Stimulated activated naive CD8-positive, alpha-beta T cell treated with anti-CD3 and anti-CD28 coated beads, Interleukin-15, amount 100 ng/mL, for 72 hours (primary cell): ENCODE data around the gene PHACTR1.

Experiments
- ATAC-seq: fragments of 150-1000 bp; cut with Tn5 transposase; 2 replicates; pipeline ENCODE4 v1.10.0; 2021; ENCODE audit warnings: mild to moderate bottlenecking, moderate library complexity
- DNase-seq, 2 donors: peaks; one replicate each; pipeline ENCODE4 v3.0.0; 2021 to 2022
- H3K27ac Mint-ChIP-seq, 2 donors: one replicate each; pipeline ENCODE4 v1.8.0; 2022; ENCODE audit warnings: mild to moderate bottlenecking in 2 of 2, mixed read lengths in 2 of 2, moderate library complexity in 2 of 2
- H3K27me3 Mint-ChIP-seq: one replicate; pipeline ENCODE4 v1.8.0; 2022; ENCODE audit warnings: mixed read lengths
- H3K4me1 Mint-ChIP-seq: one replicate; pipeline ENCODE4 v1.8.0; 2022; ENCODE audit warnings: mild to moderate bottlenecking, mixed read lengths
- H3K4me3 Mint-ChIP-seq, 2 donors: one replicate each; pipeline ENCODE4 v1.8.0; 2022; ENCODE audit warnings: mild to moderate bottlenecking in 2 of 2, mixed read lengths in 2 of 2, moderate library complexity in 1 of 2
- H3K9me3 Mint-ChIP-seq, 2 donors: one replicate each; pipeline ENCODE4 v1.8.0; 2022; ENCODE audit warnings: mixed read lengths in 2 of 2

PHACTR1 gene

DNA sequence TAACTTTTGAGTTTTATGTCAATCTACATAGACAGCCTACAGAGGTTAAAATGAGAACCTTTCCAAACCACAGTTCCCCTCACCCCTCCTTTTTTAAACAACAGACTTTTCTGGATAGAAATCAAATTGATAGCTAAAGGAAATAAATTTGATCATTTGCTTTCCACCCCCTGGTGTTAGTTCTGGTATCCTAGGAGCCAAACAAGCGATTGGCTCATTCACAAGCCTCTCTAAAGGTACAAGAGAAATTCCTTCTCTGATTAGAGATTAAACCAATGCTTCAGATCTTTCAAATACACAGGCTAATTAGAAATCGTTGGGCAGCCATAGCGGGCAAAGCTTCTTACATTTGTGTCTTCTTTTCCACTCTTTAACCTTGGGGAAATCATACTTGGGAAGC lies 379.5 kb downstream of the PHACTR1 start:
- H3K9me3 Mint-ChIP-seq: no peaks in the 10 kb centered on the region

DNA sequence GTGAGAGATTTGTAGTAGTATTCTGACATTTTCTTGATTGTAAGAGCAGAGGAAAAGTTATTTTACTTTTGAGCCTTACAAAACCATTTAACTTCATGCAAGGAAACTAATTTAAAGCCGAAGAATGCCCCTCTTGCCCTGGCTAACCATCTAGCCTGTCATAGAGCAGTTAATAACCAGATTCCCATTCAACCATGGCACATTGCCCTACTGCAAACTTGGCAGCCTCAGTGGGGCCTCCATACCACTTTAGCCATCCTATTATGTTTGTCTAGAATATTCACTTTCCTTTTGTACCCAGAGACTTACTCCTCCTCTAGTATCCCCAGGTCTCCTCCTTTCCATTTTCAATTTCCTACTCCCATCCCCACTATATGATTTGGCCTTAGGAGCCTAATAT lies 380.9 kb downstream of the PHACTR1 start:
- H3K4me3 Mint-ChIP-seq: no peak overlapping the region

More for the DNA sequence above, 379.5 kb downstream of the PHACTR1 start:
- DNase-seq (no peak), ATAC-seq (no peak)
- H3K4me3 Mint-ChIP-seq: no peak overlapping the region
- no peaks in the 10 kb centered on the region for H3K27me3 Mint-ChIP-seq
- no peak overlapping the region for H3K27ac Mint-ChIP-seq
- no peaks in the 10 kb centered on the region for H3K4me1 Mint-ChIP-seq

DNA sequence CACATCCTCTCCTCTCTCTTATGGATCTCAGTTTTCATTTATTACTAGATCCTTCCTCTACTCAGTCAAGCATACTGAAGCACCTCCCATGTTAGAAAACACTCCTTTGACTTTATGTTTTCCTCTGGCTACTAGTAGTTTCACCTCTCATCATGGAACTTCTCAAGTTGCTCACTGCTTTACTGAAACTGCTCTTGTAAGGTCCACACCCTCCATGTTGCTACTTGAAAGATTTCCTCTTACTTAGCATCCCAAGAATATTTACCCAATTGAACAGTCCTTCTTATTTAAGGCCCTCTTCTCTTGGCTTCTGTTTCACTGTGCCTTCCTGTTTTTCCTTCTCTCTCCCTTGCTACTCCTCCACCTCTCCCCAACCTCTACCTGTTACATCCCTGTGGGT lies 381.4 kb downstream of the PHACTR1 start:
- Mint-ChIP-seq H3K9me3 (no peaks in the 10 kb centered on the region), H3K27ac (no peak overlapping the region), H3K4me1 (no peaks in the 10 kb centered on the region), H3K4me3 (no peak overlapping the region), H3K27me3 (no peaks in the 10 kb centered on the region)
- ATAC-seq: no peak
- no peak for DNase-seq

More for the DNA sequence above, 380.9 kb downstream of the PHACTR1 start:
- Mint-ChIP-seq H3K4me1 (no peaks in the 10 kb centered on the region), H3K27ac (no peak overlapping the region), H3K27me3 (no peaks in the 10 kb centered on the region), H3K9me3 (no peaks in the 10 kb centered on the region)
- no peak for ATAC-seq
- DNase-seq: no peak

DNA sequence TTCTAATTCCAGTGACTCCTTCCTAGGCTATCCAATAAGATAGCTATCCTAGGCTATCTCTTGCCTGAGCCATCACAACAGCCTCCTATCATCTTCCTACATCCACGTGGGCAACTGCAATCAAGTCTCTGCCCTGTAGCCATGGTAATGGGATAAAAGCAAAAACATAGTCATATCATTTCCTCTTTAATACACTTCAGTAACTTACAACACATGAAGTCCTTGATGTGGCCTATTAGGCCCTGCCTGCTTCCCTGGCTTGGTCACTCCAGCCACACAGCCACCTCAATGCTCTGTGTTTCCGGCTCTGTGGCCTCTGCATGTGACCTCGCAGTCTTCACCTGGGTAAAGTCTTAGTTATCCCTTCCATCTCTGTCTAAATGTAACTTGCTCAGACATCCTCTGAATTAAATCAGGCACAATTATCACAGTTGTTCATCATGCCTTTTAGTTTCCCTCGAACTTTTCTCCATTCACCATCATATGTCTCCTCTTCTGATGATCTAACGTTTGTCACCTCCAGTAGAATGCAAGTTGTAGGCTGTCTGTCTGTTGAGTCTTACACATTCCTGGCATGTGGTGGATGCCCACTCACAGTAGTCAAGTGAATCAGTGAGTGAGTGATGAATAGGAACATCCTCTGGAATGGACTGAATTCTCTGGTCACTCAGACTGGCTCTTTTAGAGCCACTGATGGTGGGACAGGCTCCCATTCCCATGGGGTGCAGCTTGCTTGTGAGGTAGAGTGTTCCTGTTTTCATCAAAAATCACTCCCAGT lies 382.4 kb downstream of the PHACTR1 start:
- H3K4me3 Mint-ChIP-seq: no peak overlapping the region
- DNase-seq (no peak), ATAC-seq (no peak)
- no peaks in the 10 kb centered on the region for H3K27me3 Mint-ChIP-seq
- no peak overlapping the region for H3K27ac Mint-ChIP-seq
- no peaks in the 10 kb centered on the region for H3K4me1 Mint-ChIP-seq
- no peaks in the 10 kb centered on the region for H3K9me3 Mint-ChIP-seq

DNA sequence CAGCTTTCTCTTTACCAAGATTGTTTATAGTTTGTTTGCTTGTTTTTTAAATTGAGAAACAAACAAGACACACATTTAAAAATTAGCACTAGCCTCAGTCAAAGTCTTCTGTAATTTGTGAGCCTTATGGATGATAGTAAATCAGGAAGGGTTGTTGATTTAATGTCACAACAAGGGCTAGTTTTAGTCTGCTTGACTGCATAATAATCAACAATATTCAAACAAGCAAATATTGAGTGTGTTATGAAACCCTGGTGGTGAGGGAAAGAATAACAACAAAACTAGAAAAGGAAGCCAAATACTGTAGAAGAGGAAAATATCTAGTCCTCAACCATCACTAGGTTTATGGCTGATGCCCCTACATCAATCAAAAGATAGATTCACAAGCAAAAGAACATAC lies 383.2 kb downstream of the PHACTR1 start:
- H3K27ac Mint-ChIP-seq: no peak overlapping the region
- no peak overlapping the region for H3K4me3 Mint-ChIP-seq
- H3K4me1 Mint-ChIP-seq: no peaks in the 10 kb centered on the region
- H3K9me3 Mint-ChIP-seq: no peaks in the 10 kb centered on the region
- DNase-seq: no peak
- ATAC-seq: no peak
- H3K27me3 Mint-ChIP-seq: no peaks in the 10 kb centered on the region

DNA sequence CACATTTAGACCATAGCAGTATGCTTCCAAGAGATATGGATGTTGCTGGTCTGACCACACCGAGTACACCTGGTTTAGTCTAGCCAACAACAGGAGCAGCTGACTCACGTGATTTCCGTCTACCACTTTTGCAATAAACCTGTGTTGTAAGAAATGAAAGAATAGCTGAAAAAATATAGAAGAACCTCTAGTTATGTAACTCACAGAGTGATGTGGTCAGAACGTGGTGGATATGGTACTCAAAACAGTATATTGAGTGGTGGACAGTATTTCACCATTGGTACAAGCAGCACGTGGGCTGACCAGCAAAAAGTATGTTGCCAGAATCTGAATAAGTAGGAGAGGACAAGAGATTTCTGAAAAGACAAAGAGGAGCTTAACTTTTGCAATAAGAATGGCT lies 384.8 kb downstream of the PHACTR1 start:
- no peaks in the 10 kb centered on the region for H3K27me3 Mint-ChIP-seq
- no peak overlapping the region for H3K4me3 Mint-ChIP-seq
- ATAC-seq: no peak
- no peaks in the 10 kb centered on the region for H3K4me1 Mint-ChIP-seq
- H3K27ac Mint-ChIP-seq: no peak overlapping the region
- DNase-seq: no peak
- H3K9me3 Mint-ChIP-seq: no peaks in the 10 kb centered on the region

DNA sequence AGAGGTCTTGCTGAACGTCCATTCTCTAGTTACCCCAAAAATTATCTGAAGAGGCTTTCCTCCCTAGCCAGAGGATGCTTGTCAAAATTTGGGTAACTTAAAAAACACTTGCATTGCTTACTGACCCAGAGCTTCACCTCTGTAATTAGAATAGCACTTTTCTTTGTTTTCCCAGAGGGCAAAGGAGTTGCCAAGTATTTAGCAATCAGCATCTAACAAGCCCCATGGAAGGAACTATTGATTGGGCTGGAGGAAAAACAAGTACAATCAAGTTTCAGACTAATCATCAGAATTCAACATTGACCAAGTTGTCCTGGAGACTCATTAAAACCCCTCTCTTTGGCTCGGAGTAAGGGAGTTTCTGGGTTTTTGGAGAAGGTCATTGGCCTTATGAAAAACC lies 385.4 kb downstream of the PHACTR1 start:
- H3K9me3 Mint-ChIP-seq: no peaks in the 10 kb centered on the region
- no peak overlapping the region for H3K27ac Mint-ChIP-seq
- no peak overlapping the region for H3K4me3 Mint-ChIP-seq
- ATAC-seq (no peak), DNase-seq (no peak)
- H3K4me1 Mint-ChIP-seq: no peaks in the 10 kb centered on the region
- no peaks in the 10 kb centered on the region for H3K27me3 Mint-ChIP-seq

DNA sequence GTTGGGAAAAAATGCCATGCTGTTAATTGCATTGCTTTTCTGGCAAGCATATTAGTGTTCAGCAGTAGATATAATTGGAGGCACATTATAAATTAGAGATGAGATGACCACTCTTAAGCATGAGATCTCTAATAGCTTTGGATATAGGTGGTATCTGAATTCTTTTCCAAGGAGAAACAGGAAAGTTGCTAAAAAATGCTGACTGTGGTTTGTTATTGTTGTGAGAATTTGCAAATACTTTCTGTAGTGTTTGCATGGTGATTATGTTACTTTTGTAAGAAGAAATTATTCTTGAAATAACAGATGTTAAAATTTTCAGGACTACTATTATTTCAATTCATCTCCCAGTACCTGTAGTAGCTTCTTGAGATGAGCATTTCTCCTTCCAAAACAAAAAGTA lies 386.6 kb downstream of the PHACTR1 start:
- H3K27me3 Mint-ChIP-seq: no peaks in the 10 kb centered on the region
- H3K9me3 Mint-ChIP-seq: no peaks in the 10 kb centered on the region
- no peaks in the 10 kb centered on the region for H3K4me1 Mint-ChIP-seq
- H3K27ac Mint-ChIP-seq: no peak overlapping the region
- no peak overlapping the region for H3K4me3 Mint-ChIP-seq
- DNase-seq: no peak
- no peak for ATAC-seq

DNA sequence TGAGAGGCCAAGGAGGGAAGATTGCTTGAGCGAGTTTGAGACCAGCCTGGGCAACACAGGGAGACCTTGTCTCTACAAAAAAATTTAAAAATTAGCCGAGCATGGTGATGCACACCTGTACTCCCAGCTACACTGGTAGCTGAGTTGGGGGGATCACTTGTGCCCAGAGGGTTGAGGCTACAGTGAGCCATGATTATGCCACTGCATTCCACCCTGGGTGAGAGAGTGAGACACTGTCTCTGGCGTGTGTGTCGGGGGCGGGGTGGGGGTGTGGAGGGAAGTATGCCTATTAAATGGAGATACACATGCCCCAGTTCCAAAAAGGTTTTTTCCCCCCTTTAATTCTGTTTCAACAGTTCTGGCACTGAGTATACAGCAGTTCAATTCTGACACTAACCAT lies 388.6 kb downstream of the PHACTR1 start:
- H3K4me1 Mint-ChIP-seq: no peaks in the 10 kb centered on the region
- H3K9me3 Mint-ChIP-seq: peaks cover 0 to under 1% of the 10 kb centered on the region in 2 donors
- H3K4me3 Mint-ChIP-seq: no peak overlapping the region
- H3K27ac Mint-ChIP-seq: no peak overlapping the region
- no peak for ATAC-seq
- DNase-seq: no peak
- no peaks in the 10 kb centered on the region for H3K27me3 Mint-ChIP-seq

DNA sequence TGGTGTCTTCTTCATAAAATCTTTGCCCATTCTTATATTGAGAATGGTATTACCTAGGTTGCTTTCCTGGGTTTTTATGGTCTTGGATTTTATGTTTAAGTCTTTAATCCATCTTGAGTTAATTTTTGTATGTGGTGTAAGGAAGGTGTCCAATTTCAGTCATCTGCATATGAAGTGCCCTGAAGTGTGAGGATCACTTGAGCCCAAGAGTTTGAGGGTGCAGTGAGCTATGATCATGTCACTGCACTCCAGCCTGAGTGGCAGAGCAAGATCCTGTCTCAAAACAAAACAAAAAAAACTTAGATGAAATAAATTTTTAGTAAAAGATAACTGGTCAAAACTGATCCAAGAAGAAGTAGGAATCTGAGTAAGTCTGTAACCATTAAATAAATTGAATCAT lies 396.4 kb downstream of the PHACTR1 start:
- Mint-ChIP-seq H3K4me3 (no peak overlapping the region), H3K9me3 (peaks cover 14% of the 10 kb centered on the region in 2 donors), H3K27ac (no peak overlapping the region), H3K27me3 (peaks cover 16% of the 10 kb centered on the region), H3K4me1 (no peaks in the 10 kb centered on the region)
- DNase-seq (no peak), ATAC-seq (no peak)

DNA sequence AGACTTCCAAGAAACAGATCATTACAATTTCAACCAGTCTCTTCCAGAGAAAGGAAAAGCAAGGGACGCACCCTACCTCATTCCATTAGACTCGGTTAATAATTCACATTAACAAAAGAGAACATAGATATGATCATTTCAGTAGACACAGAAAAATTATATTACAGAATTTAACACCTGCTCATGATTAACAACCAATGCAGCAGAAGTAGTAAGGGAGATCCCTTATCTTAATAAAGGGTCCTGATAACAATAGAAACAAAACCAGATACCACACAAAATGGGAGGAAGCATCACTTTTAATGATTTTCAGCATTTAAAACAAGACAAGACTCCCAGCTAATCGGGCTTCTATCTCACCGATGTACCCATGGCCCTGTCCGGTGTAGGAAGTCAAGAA lies 396.8 kb downstream of the PHACTR1 start:
- peaks cover 18% of the 10 kb centered on the region for H3K27me3 Mint-ChIP-seq

DNA sequence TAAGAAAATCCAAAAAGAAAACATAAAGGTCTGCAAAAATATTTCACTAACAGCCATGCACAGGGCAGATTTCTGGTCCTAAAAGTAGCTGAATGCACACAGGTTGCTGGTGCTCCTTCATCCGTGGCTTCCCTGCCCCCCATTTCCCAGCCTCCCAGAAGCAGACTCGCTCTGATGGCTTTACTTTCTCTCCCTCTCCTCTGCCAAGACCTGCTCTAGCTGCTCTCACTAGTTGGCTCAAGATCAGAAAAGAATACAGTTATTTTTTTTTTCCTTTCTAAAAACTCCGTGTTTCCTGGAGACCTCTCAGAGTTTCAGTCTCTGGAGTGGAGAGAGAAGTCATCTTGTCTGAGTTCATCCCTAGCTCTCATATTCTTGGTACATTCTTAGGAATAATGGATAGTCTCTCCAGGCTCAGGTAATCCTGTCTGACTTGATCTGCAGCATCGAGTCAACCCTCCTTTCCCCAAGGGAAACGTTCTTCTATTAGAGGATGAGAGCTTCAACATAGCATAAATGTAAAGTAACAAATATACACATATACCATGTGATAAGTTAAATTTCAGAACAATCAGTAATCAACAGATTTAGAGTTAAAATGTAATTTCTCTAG lies 397.5 kb downstream of the PHACTR1 start:
- no peak overlapping the region for H3K27ac Mint-ChIP-seq
- DNase-seq (no peak), ATAC-seq (no peak)
- H3K9me3 Mint-ChIP-seq: peaks cover 14% of the 10 kb centered on the region in 2 donors
- H3K4me3 Mint-ChIP-seq: no peak overlapping the region
- H3K27me3 Mint-ChIP-seq: peaks cover 18% of the 10 kb centered on the region
- H3K4me1 Mint-ChIP-seq: no peaks in the 10 kb centered on the region

More for the DNA sequence above, 396.8 kb downstream of the PHACTR1 start:
- no peaks in the 10 kb centered on the region for H3K4me1 Mint-ChIP-seq
- no peak overlapping the region for H3K4me3 Mint-ChIP-seq
- no peak overlapping the region for H3K27ac Mint-ChIP-seq
- DNase-seq (no peak), ATAC-seq (no peak)
- H3K9me3 Mint-ChIP-seq: peaks cover 14% of the 10 kb centered on the region in 2 donors

DNA sequence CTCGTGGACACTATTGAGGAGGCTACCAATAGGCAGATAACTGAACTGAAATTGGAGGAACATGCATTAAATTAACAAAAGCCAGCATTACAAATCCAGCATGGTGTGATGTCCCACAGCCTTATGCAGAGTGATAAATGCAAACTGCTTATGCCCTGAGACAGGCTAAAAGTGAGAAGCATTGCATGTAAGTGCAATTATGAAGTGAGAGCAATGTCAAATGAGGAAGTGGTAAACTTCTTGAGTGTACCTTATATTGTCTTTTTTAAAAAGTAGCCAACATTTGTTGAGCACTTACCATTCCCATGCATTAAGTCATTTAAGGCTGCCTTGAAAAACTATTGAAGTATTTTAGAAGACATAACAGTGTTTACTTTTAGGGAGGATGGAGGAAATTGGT lies 399.6 kb downstream of the PHACTR1 start:
- peaks cover 27% of the 10 kb centered on the region for H3K27me3 Mint-ChIP-seq
- peaks cover 8% of the 10 kb centered on the region in 2 donors for H3K9me3 Mint-ChIP-seq
- no peaks in the 10 kb centered on the region for H3K4me1 Mint-ChIP-seq
- no peak overlapping the region for H3K4me3 Mint-ChIP-seq
- DNase-seq: no peak
- no peak overlapping the region for H3K27ac Mint-ChIP-seq
- ATAC-seq: no peak

DNA sequence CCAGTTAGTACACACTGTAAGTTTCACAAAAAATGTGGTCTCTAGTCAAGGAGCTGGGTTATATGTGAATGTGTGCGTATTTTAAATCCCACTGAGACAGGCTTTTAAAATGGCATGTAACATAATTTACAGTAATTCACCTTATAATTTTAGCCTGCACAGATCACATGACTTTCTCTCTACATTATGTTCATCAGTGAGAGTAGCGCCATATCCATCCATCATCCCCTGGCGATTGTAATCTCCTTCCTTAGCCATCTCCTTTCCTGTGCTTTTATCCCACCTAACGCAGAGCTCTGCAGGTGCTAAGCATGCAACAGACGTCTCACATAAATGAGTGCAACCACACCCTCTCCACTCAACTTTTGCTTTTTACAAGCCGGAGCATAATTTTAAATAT lies 401.0 kb downstream of the PHACTR1 start:
- no peaks in the 10 kb centered on the region for H3K9me3 Mint-ChIP-seq
- DNase-seq (no peak), ATAC-seq (no peak)
- H3K27me3 Mint-ChIP-seq: peaks cover 27% of the 10 kb centered on the region
- no peaks in the 10 kb centered on the region for H3K4me1 Mint-ChIP-seq
- no peak overlapping the region for H3K4me3 Mint-ChIP-seq
- H3K27ac Mint-ChIP-seq: no peak overlapping the region

DNA sequence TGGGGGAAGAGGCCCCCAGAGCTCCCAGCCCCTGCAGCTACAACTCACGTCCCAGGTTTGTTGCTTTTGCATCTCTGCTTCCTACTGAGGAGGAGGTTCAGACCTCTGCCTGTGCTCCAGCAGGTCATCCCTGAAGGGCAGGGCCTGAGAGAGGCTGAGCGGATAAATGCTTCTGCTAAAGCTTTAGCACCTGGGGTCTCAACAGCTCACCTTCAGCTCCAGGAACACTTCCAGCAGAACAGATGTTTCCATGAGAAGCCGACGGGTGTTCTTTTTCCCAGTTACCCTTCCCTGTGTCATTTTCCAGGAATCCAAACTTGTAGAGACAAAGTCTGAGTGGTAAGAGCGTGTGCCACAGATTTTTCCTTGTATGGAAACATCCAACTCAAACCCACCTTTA lies 403.0 kb downstream of the PHACTR1 start:
- Mint-ChIP-seq H3K27me3 (peaks cover 27% of the 10 kb centered on the region), H3K9me3 (no peaks in the 10 kb centered on the region), H3K4me3 (no peak overlapping the region), H3K27ac (no peak overlapping the region), H3K4me1 (no peaks in the 10 kb centered on the region)
- ATAC-seq: no peak
- no peak for DNase-seq

DNA sequence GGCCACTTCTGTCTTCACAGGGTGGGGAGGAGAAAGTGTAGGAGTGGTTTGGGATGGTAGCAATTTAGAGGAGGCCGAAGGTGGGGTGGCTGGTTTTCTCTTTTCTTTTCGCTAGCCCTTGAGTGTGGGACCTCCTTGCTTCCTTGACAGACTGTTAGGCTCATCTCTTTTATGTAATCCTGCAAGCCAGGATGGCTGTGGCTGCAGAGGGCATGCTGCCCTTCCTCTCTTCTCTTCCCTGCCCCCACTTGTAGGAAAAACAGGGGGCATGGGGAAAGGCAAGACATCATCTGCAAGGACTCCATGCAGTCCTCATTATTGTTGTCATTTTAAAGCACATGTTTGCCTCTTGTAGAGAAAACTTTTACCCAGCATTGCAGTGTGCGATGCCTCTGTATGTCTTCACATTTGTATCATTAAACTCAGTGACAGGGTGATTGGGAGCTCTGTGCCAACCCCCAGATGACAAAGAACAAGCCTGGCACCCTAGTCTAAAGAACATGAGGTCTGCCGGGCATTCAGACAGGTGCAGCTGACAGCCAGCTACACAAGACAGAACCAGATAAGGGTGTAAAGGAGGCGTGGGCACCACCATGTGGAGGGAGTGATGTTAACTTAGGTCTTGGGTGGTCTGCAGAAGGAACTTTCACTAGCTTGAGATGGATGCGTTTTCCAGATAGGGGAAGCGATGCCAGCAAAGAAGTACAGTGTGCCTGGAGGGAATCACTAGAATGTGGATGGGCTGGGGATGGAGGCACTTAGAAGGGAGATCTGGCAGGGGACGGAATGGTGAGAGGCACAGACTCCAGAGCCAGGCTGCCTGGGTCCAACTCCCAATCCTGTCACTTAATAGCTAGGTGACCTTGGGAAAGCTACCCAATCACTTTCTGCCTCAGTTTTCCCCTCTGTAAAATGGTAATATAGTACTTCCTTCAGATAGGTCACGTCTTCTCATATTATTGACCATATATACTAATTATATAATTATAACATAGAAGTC lies 404.2 kb downstream of the PHACTR1 start:
- H3K9me3 Mint-ChIP-seq: no peaks in the 10 kb centered on the region
- peak overlapping the region in 1 of 2 donors; percentile 0 for H3K27ac Mint-ChIP-seq
- no peak overlapping the region for H3K4me3 Mint-ChIP-seq
- peaks cover 27% of the 10 kb centered on the region for H3K27me3 Mint-ChIP-seq
- no peaks in the 10 kb centered on the region for H3K4me1 Mint-ChIP-seq
- no peak for DNase-seq
- no peak for ATAC-seq
